Peyer's patch (tissue), 4 donors: ENCODE results near the gene CAMK1G. TPM values are rescaled to one million over a fixed set of nuclear protein-coding genes. Genes with fewer than 3 reads are reported as not detected.

Source experiments
- DNase-seq, 3 donors: peaks; one replicate each; pipeline ENCODE4 v3.0.0-alpha.2; 2017 to 2019
- H3K27ac ChIP-seq, 4 donors: fragments of 200-600 bp; sonication (generic); one replicate each; pipeline ENCODE4 v1.5.1; 2016 to 2019
- H3K27me3 ChIP-seq, 2 donors: fragments of 200-600 bp; sonication (generic); one replicate each; pipeline ENCODE4 v1.5.1; 2019
- H3K36me3 ChIP-seq, 3 donors: fragments of 200-600 bp; sonication (generic); one replicate each; pipeline ENCODE4 v1.5.1; 2016 to 2019
- H3K4me1 ChIP-seq, 4 donors: fragments of 200-600 bp; sonication (generic); one replicate each; pipeline ENCODE4 v1.5.1; 2016 to 2019
- H3K4me3 ChIP-seq, 4 donors: fragments of 200-600 bp; sonication (generic); 1 replicate in 3 of 4; 2 replicates in 1 of 4; pipeline ENCODE4 v1.5.1; 2016 to 2019; ENCODE audit warnings: mild to moderate bottlenecking in 1 of 4
- H3K9me3 ChIP-seq, 4 donors: fragments of 200-600 bp; sonication (generic); one replicate each; pipeline ENCODE4 v1.5.1; 2016 to 2019; ENCODE audit warnings: mild to moderate bottlenecking in 1 of 4
- CTCF ChIP-seq, 6 experiments: fragments of 450-650 bp in 4 of 6; fragments of 200-600 bp in 2 of 6; sonication (generic) in 1 of 6; IDR thresholded peaks; one replicate each; pipeline ENCODE4 v1.5.1; 2017 to 2019; ENCODE audit warnings: antibody characterized with exemption in 6 of 6, mild to moderate bottlenecking in 3 of 6, moderate library complexity in 1 of 6
- POLR2A ChIP-seq, 2 donors: fragments of 450-650 bp; IDR thresholded peaks; one replicate each; pipeline ENCODE4 v1.5.1; 2017; ENCODE audit warnings: antibody characterized with exemption in 2 of 2, mild to moderate bottlenecking in 2 of 2, moderate library complexity in 2 of 2
- total RNA-seq, 4 donors: library from RNA; depleted of rRNA; stranded (reverse); fragments of >200 nt; gene quantifications; one replicate each; pipeline ENCODE4 v1.1.0, GENCODE V29; 2016

The CAMK1G gene
- total RNA-seq, 4 donors from 2014 or later, result not detected

- Histone ChIP-seq H3K4me1 (no peaks in the 10 kb centered on the region), H3K36me3 (no peaks in the 10 kb centered on the region), H3K4me3 (no peak overlapping the region), H3K27ac (no peak overlapping the region), H3K27me3 (no peaks in the 10 kb centered on the region), H3K9me3 (no peaks in the 10 kb centered on the region)
- TF ChIP-seq CTCF (IDR thresholded peaks at IDR 0.05), result no peak
- no peak for TF ChIP-seq POLR2A (IDR thresholded peaks at IDR 0.05)
- DNase-seq, result no peak
These were observed 20.4 kb downstream of the CAMK1G start for GRCh38 chr1:209603877-209604276.

- H3K27me3 ChIP-seq, result no peaks in the 10 kb centered on the region
- no peaks in the 10 kb centered on the region for H3K4me1 ChIP-seq
- no peaks in the 10 kb centered on the region for H3K36me3 ChIP-seq
- no peak for DNase-seq
- no peak overlapping the region for H3K4me3 ChIP-seq
- no peak overlapping the region for H3K27ac ChIP-seq
- TF ChIP-seq CTCF (IDR thresholded peaks at IDR 0.05), result no peak
- no peaks in the 10 kb centered on the region for H3K9me3 ChIP-seq
These were observed 23.7 kb downstream of the CAMK1G start for GRCh38 chr1:209607102-209607794.

GRCh38 chr1:209607795-209608178, 24.3 kb downstream of the CAMK1G start:
- no peak for DNase-seq
- Histone ChIP-seq H3K4me3 (no peak overlapping the region), H3K4me1 (no peaks in the 10 kb centered on the region), H3K27me3 (no peaks in the 10 kb centered on the region), H3K27ac (no peak overlapping the region), H3K36me3 (no peaks in the 10 kb centered on the region), H3K9me3 (no peaks in the 10 kb centered on the region)
- no peak for TF ChIP-seq CTCF (IDR thresholded peaks at IDR 0.05)
- no peak for TF ChIP-seq POLR2A (IDR thresholded peaks at IDR 0.05)

GRCh38 chr1:209609041-209609790, 25.7 kb downstream of the CAMK1G start:
- Histone ChIP-seq H3K36me3 (no peaks in the 10 kb centered on the region), H3K4me3 (no peak overlapping the region), H3K27me3 (no peaks in the 10 kb centered on the region), H3K4me1 (no peaks in the 10 kb centered on the region), H3K9me3 (no peaks in the 10 kb centered on the region), H3K27ac (no peak overlapping the region)
- TF ChIP-seq CTCF (IDR thresholded peaks at IDR 0.05) (no peak), POLR2A (IDR thresholded peaks at IDR 0.05) (no peak)
- no peak for DNase-seq

- no peak for DNase-seq
- TF ChIP-seq POLR2A (IDR thresholded peaks at IDR 0.05) (no peak), CTCF (IDR thresholded peaks at IDR 0.05) (no peak)
- H3K27ac ChIP-seq, result no peak overlapping the region
These were observed 26.5 kb downstream of the CAMK1G start for GRCh38 chr1:209609791-209610630.

More at GRCh38 chr1:209609791-209610630, 26.5 kb downstream of the CAMK1G start:
- Histone ChIP-seq H3K27me3 (no peaks in the 10 kb centered on the region), H3K36me3 (peaks cover 0 to 3% (median 0%) of the 10 kb centered on the region in 3 donors), H3K4me1 (no peaks in the 10 kb centered on the region), H3K4me3 (no peak overlapping the region), H3K9me3 (no peaks in the 10 kb centered on the region)
